ENCODE data around the gene SRPK3. TPM values are rescaled to one million over a fixed set of nuclear protein-coding genes. Genes with fewer than 3 reads are reported as not detected.

Gene SRPK3
- polyA plus RNA-seq, 5 donors = 0.63 to 14.2 (median 1.4) TPM

DNA sequence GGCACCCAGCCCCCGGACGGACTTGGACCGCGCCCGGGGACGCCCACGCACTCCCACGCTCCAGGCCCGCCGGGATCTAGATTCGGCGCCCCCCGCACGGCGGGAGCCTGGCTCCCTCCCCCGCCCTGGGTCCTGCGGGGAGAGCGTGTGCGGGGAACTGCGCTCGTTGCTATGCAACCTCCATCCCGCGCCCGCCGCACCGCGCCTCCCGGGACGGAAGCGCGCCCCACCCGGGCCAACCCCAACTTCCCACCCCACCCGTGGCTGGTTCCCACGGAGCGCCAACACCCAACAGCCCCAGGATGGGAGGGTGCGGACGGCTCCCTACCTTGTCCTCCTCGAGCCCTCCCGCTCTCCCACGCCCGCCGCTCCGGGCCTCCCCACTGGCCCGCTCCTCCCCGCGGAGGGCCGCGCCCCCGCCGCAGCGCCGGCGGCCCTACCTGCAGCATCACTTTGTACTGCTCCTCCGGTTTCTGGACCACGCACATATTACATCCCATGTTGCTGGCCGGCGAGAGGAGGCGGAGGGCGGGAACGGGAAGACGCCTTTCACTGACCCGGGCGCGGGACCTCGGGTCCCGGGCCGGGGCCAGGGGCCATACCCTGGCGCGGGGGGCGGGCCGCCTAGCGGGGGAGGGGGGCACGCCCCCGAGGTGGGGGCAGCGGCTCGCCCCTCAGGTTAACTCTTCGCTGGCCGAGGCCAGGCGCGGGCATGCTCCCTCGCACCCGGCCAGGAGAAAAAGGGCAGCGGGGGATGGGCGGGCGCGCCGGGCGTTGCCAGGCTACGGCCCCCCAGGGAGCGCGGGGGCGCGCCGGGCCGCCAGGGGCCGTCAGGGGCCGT, 49.2 kb downstream of the SRPK3 start, which contains the start of gene PDZD4:
PDZD4 (minus strand) TSS at position 746 of the 841 bp plus-strand sequence; CDS start at position 500, 246 bp downstream.
- DNase-seq = no peak

DNA sequence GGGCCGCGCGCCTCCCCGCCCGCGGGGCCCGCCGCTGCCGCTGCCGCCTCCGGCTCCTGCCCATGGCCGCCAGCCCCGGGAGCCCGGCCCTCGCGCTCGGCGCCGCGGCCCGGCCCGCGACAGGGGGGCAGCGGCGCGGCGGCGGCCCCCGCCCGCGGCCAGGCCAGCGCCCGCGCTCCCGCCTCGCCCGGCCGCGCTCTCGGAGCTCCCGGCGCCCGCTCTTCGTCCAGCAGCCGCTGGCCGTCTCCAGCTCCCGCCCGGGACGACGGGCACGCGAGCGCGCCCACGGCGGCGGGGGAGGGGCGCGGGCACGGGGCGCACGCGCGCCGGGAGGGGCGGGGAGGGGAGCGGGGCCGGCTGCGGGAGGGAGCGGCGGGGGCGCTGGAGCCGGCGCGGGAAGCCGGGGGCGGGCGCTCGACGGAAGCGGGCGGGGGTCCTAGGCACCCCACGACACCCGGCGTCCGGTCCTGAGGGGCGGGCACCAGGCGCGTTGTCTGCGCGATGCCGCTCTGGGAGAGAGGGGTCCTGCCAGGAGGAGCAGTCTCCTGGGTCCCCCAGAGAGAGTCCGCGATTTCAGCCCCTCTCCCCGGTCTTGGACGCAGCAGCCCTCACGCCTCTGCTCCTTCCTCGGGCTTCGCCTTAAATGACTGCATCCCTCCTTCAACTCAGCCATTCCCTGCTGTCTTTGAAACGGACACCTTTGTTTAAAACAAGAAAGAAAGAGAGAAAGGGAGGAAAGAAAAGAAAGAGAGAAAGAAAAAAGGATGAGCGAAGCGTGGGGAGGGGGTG, 50.0 kb downstream of the SRPK3 start:
- DNase-seq = no peak

DNA sequence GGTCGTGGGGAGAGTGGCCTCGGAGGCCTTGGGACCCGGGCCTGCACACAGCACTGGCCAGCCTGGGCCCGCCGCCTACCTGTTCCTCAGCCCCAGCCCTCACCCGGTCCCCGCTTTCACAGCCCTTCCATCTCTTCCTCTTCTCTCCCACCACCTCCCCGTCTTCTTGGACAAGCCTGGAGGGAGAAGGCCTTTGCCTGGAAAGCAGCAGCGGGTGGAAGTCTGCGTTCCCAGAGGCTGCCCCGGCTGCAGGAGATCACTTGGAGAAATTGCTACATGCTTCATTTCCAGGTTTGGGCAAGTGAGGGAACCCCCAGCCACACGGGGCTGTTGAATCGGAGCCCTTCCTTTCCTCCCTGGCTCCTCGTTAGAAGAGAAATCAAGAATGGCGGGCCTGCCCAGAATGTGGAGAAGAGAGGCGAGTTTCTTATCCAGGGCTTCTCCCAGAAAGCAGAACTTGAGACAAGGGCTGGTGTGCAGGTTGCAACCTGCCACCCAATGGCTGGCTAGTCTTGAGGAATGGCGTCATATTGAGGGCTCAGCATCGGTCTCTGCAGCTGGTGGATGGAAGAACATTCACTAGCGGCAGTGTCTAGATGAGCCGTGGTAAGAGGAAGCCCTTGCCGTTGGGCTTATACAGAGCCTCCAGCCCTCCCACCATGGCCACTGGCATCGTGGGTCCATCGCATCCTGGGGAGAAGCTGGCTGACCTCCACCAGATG, 50.7 kb downstream of the SRPK3 start:
- no peak for DNase-seq

DNA sequence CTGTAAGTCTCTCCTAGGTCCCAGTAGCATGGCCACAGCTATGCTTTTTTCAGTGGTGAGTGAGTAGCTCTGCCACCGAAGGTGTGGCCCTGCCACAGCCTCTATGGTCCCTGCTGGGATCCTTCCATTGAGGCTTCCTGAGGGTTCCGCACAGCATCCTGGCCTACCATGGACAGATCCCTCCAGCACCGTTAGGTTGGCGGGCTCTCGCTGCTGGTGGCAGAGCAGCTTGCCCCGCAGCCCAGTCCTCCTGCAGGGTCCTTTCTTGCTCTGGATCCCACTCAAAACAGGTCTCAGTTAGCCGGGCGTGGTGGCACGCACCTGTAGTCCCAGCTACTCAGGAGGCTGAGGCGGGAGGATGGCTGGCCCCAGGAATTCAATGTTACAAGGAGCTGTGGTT, 51.9 kb downstream of the SRPK3 start:
- no peak for DNase-seq

Other genes starting within 250 kb of the SRPK3 start
- 10 to 100 TPM; 11.3 to 20.1 (median 12.6) TPM for gene CCNQ, start 181.9 kb upstream of the SRPK3 start, polyA plus RNA-seq (ENCODE audit: insufficient read depth in 1 of 5, insufficient read length in 5 of 5, low replicate concordance in 1 of 5)
- under 1 TPM in 3 of 5 donors, not detected in 2; 0.12 to 0.69 (median 0.45) TPM for gene DUSP9, start 133.8 kb upstream of the SRPK3 start, polyA plus RNA-seq (ENCODE audit: insufficient read depth in 1 of 5, insufficient read length in 5 of 5, low replicate concordance in 1 of 5)
- gene PNCK, start 107.2 kb upstream of the SRPK3 start, polyA plus RNA-seq (ENCODE audit: insufficient read depth in 1 of 5, insufficient read length in 5 of 5, low replicate concordance in 1 of 5) = 1 to 10 TPM in 1 of 5 donors, under 1 TPM in 4; 0.54 to 1.1 (median 0.64) TPM
- gene SLC6A8, start 93.1 kb upstream of the SRPK3 start, polyA plus RNA-seq (ENCODE audit: insufficient read depth in 1 of 5, insufficient read length in 5 of 5, low replicate concordance in 1 of 5) = 1 to 10 TPM; 3.7 to 9.8 (median 7.8) TPM
- gene BCAP31, start 56.7 kb upstream of the SRPK3 start, polyA plus RNA-seq (ENCODE audit: insufficient read depth in 1 of 5, insufficient read length in 5 of 5, low replicate concordance in 1 of 5) = 100 to 1,000 TPM; 119 to 161 (median 139) TPM
- 10 to 100 TPM in 1 of 5 donors, 1 to 10 TPM in 4; 5.7 to 11.7 (median 7.2) TPM for gene ABCD1, start 56.2 kb upstream of the SRPK3 start, polyA plus RNA-seq (ENCODE audit: insufficient read depth in 1 of 5, insufficient read length in 5 of 5, low replicate concordance in 1 of 5)
- 1 to 10 TPM; 2.1 to 4.1 (median 3.7) TPM for gene PLXNB3, start 16.8 kb upstream of the SRPK3 start, polyA plus RNA-seq (ENCODE audit: insufficient read depth in 1 of 5, insufficient read length in 5 of 5, low replicate concordance in 1 of 5)
- 10 to 100 TPM; 48.9 to 75.0 (median 52.7) TPM for gene IDH3G, start 13.3 kb downstream of the SRPK3 start, polyA plus RNA-seq (ENCODE audit: insufficient read depth in 1 of 5, insufficient read length in 5 of 5, low replicate concordance in 1 of 5)
- 100 to 1,000 TPM; 152 to 222 (median 163) TPM for gene SSR4, start 13.6 kb downstream of the SRPK3 start, polyA plus RNA-seq (ENCODE audit: insufficient read depth in 1 of 5, insufficient read length in 5 of 5, low replicate concordance in 1 of 5)
- gene PDZD4, start 49.5 kb downstream of the SRPK3 start, polyA plus RNA-seq (ENCODE audit: insufficient read depth in 1 of 5, insufficient read length in 5 of 5, low replicate concordance in 1 of 5) = 10 to 100 TPM in 3 of 5 donors, 1 to 10 TPM in 2; 8.5 to 13.9 (median 10.4) TPM
- under 1 TPM; 0.13 to 0.44 (median 0.20) TPM for gene L1CAM, start 105.1 kb downstream of the SRPK3 start, polyA plus RNA-seq (ENCODE audit: insufficient read depth in 1 of 5, insufficient read length in 5 of 5, low replicate concordance in 1 of 5)
- 1 to 10 TPM in 1 of 5 donors, under 1 TPM in 4; 0.58 to 1.3 (median 0.73) TPM for gene AVPR2, start 123.6 kb downstream of the SRPK3 start, polyA plus RNA-seq (ENCODE audit: insufficient read depth in 1 of 5, insufficient read length in 5 of 5, low replicate concordance in 1 of 5)
- 10 to 100 TPM; 17.1 to 29.6 (median 25.4) TPM for gene ARHGAP4, start 145.2 kb downstream of the SRPK3 start, polyA plus RNA-seq (ENCODE audit: insufficient read depth in 1 of 5, insufficient read length in 5 of 5, low replicate concordance in 1 of 5)
- 10 to 100 TPM; 48.0 to 85.6 (median 53.5) TPM for gene NAA10, start 154.0 kb downstream of the SRPK3 start, polyA plus RNA-seq (ENCODE audit: insufficient read depth in 1 of 5, insufficient read length in 5 of 5, low replicate concordance in 1 of 5)
- 1 to 10 TPM; 4.1 to 7.8 (median 6.3) TPM for gene RENBP, start 163.6 kb downstream of the SRPK3 start, polyA plus RNA-seq (ENCODE audit: insufficient read depth in 1 of 5, insufficient read length in 5 of 5, low replicate concordance in 1 of 5)
- 10 to 100 TPM; 26.7 to 48.5 (median 31.9) TPM for gene HCFC1, start 190.8 kb downstream of the SRPK3 start, polyA plus RNA-seq (ENCODE audit: insufficient read depth in 1 of 5, insufficient read length in 5 of 5, low replicate concordance in 1 of 5)
- 1 to 10 TPM; 4.6 to 6.8 (median 6.4) TPM for gene TMEM187, start 191.7 kb downstream of the SRPK3 start, polyA plus RNA-seq (ENCODE audit: insufficient read depth in 1 of 5, insufficient read length in 5 of 5, low replicate concordance in 1 of 5)
- gene IRAK1, start 238.9 kb downstream of the SRPK3 start, polyA plus RNA-seq (ENCODE audit: insufficient read depth in 1 of 5, insufficient read length in 5 of 5, low replicate concordance in 1 of 5) = 10 to 100 TPM; 41.6 to 74.9 (median 48.0) TPM

Data from right lung (tissue), 5 donors.